Endothelial cell of umbilical vein (primary cell): ENCODE data around the gene PGF. TPM values are rescaled to one million over a fixed set of nuclear protein-coding genes. Genes with fewer than 3 reads are reported as not detected.

ENCODE experiments used
- BruUV-seq: library from RNA; stranded (reverse); fragments of 400-500 nt; replicated peaks from 2 replicates; lab custom pipeline; 2021; lab: Mats Ljungman, UMichigan
- CTCF ChIA-PET: fragments of 300-600, 350-600 bp; sonication (Branson Sonifier 250); formaldehyde crosslinking; loops from one replicate; lab custom pipeline; 2021; ENCODE audit warnings: antibody characterized with exemption, inconsistent platforms; lab: Charles Lee
- POLR2A ChIA-PET: fragments of 300-600, 350-600 bp; sonication (Branson Sonifier 250); formaldehyde crosslinking; loops from one replicate; lab custom pipeline; 2021; ENCODE audit warnings: antibody characterized with exemption, inconsistent platforms; lab: Charles Lee
- DNase-seq: peaks from one replicate; pipeline ENCODE4 v3.0.0-alpha.2; 2011; ENCODE audit warnings: low read depth, low spot score
- FAIRE-seq: peaks from 2 replicates; lab custom pipeline; 2011; peaks lifted over from hg19 to GRCh38; lab: Jason Lieb, UNC
- H2AFZ ChIP-seq: 2 replicates; pipeline ENCODE4 v1.6.0; 2012; ENCODE audit warnings: low read depth, low read length, control low read depth, inconsistent platforms
- H3K27ac ChIP-seq: 2 replicates; pipeline ENCODE4 v1.5.1; 2011; ENCODE audit warnings: low read depth, mild to moderate bottlenecking, control low read depth, low read length, moderate library complexity; ENCODE audit not compliant: insufficient read depth
- H3K27me3 ChIP-seq, 2 experiments: 2 replicates each; pipeline versions ENCODE4 v1.6.0 to v1.6.1; 2011; ENCODE audit warnings: low read length in 2 of 2, mixed read lengths in 1 of 2; ENCODE audit not compliant: control insufficient read depth in 2 of 2, insufficient read depth in 2 of 2
- H3K36me3 ChIP-seq, 2 experiments: 2 replicates in 1 of 2; 3 replicates in 1 of 2; pipeline ENCODE4 v1.5.1; 2011; ENCODE audit warnings: low read length in 2 of 2, mild to moderate bottlenecking in 1 of 2, moderate library complexity in 1 of 2; ENCODE audit not compliant: control insufficient read depth in 2 of 2, insufficient read depth in 2 of 2; ENCODE audit errors: extremely low read depth in 1 of 2
- H3K4me1 ChIP-seq: 3 replicates; pipeline ENCODE4 v1.5.1; 2011; ENCODE audit warnings: mild to moderate bottlenecking, low read length; ENCODE audit not compliant: control insufficient read depth, insufficient read depth; ENCODE audit errors: extremely low read depth
- H3K4me2 ChIP-seq: 2 replicates; pipeline ENCODE4 v1.6.1; 2011; ENCODE audit warnings: low read length, control low read depth, mixed read lengths; ENCODE audit not compliant: insufficient read depth
- H3K4me3 ChIP-seq, 3 experiments: fragments of 200-600 bp in 1 of 3; sonication (generic), shearing (Covaris generic) in 1 of 3; replicated peaks in 1 of 3; 2 replicates each; pipeline ENCODE4 v1.5.1; 2011 to 2016; ENCODE audit warnings: control low read depth in 3 of 3, low read length in 3 of 3, mild to moderate bottlenecking in 2 of 3, inconsistent platforms in 1 of 3, low read depth in 1 of 3, moderate library complexity in 1 of 3; ENCODE audit not compliant: insufficient read depth in 1 of 3
- H3K79me2 ChIP-seq: 2 replicates; pipeline ENCODE4 v1.6.0; 2012; ENCODE audit warnings: low read length, inconsistent platforms; ENCODE audit not compliant: control insufficient read depth, insufficient read depth
- H3K9ac ChIP-seq: replicated peaks from 2 replicates; pipeline ENCODE3; 2011; ENCODE audit warnings: low read length, control low read depth; ENCODE audit not compliant: insufficient read depth; ENCODE audit errors: extremely low read depth
- H3K9me1 ChIP-seq: replicated peaks from 3 replicates; pipeline ENCODE4 v1.6.0; 2011; ENCODE audit warnings: mild to moderate bottlenecking, low read length; ENCODE audit not compliant: control insufficient read depth, insufficient read depth; ENCODE audit errors: extremely low read depth
- H3K9me3 ChIP-seq: replicated peaks from 2 replicates; pipeline ENCODE4 v1.5.1; 2012; ENCODE audit warnings: low read length, inconsistent platforms; ENCODE audit not compliant: control insufficient read depth, insufficient read depth
- H4K20me1 ChIP-seq: replicated peaks from 2 replicates; pipeline ENCODE3; 2011; ENCODE audit warnings: mild to moderate bottlenecking, low read length; ENCODE audit not compliant: control insufficient read depth, insufficient read depth; ENCODE audit errors: extremely low read depth
- FOS ChIP-seq: IDR thresholded peaks from 2 replicates; pipeline ENCODE4 v1.6.1; 2011; ENCODE audit warnings: mild to moderate bottlenecking, low read length, moderate library complexity, borderline replicate concordance; ENCODE audit not compliant: insufficient read depth
- JUN ChIP-seq: IDR thresholded peaks from 2 replicates; pipeline ENCODE4 v1.6.1; 2011; ENCODE audit warnings: borderline replicate concordance, low read depth; ENCODE audit not compliant: insufficient read length, insufficient read depth
- POLR2A ChIP-seq: IDR thresholded peaks from 2 replicates; pipeline ENCODE4 v1.6.1; 2012; ENCODE audit warnings: low read depth, mild to moderate bottlenecking, control low read depth, low read length
- POLR2AphosphoS5 ChIP-seq: IDR thresholded peaks from 2 replicates; pipeline ENCODE4 v1.6.1; 2012; ENCODE audit warnings: low read depth, mild to moderate bottlenecking, control low read depth, low read length, moderate library complexity; ENCODE audit not compliant: insufficient read depth
- dilution Hi-C: fragments of 300-500 bp; cut with MboI; formaldehyde crosslinking; loops from one replicate; pipeline ENCODE4 v1.15.0; 2019; ENCODE audit warnings: low sequenced_read_pairs; ENCODE audit not compliant: extremely low pct_ligation_motif_present
- intact Hi-C: fragments of 100-400 bp; cut with micrococcal nuclease; formaldehyde crosslinking; loops from one replicate; pipeline ENCODE4 v1.10.0; 2022
- polyA plus RNA-seq, 4 experiments: library from polyadenylated mRNA; depleted of rRNA in 3 of 4; stranded (reverse) in 3 of 4; unstranded in 1 of 4; fragments of >200 nt; gene quantifications; 2 replicates each; pipeline versions ENCODE4 v1.2.1 to v1.2.3, GENCODE V29; 2011 to 2012; ENCODE audit warnings: missing spikeins in 1 of 4
- total RNA-seq: library from RNA; stranded (reverse); gene quantifications from 2 replicates; pipeline ENCODE4 v1.2.3, GENCODE V29; 2021
- TF ChIP-seq, protein P1 (sequence below): IDR thresholded peaks from 2 replicates; pipeline ENCODE4 v1.6.1; 2011; ENCODE audit not compliant: insufficient read depth, insufficient read length

PGF gene
- total and polyA plus RNA-seq, 2 donors (not counting 3 experiments of a cell fraction or from before 2014, with no cell fraction given), result 89.0 to 206 TPM

DNA sequence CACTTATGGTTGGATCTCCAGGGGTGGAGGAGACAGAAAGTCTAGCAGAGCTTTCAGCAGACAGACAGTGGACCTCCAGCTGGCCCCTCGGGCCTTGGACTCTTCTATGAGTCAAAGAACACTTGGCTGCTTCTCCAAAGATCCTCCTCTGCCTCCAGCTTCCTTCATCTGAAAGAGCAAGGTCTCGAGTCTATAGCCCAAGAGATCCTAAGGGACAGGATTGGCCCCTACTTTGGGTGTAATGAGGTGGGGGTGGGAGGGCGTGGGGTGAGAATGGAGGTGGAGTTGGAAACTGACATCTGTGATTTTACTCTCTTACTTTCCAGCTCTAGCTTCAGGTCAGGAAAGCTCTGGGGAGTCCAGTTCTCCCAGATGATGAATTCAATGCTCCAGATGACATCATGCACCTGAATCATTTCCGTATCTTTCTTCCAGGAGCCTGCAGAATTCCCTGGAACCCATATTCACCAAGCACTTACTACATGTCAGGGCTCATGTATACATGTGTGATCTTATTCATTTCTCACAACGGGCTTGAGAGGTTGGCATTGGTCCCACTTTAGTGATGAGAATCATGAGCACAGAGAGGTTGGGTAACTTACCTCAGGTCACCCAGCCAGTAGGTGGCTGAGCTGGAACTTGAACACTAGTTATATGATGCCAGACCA lies 10.2 kb upstream of the PGF start:
- TSS peak; percentile 75 for BruUV-seq
- Histone ChIP-seq H4K20me1 (no peaks in the 10 kb centered on the region), H3K27me3 (no peaks in the 10 kb centered on the region), H3K9me1 (no peaks in the 10 kb centered on the region), H3K9ac (peak overlapping the region; percentile 36), H3K79me2 (no peaks in the 10 kb centered on the region), H3K4me1 (peaks cover 22% of the 10 kb centered on the region), H3K4me3 (no peak overlapping the region), H3K36me3 (no peaks in the 10 kb centered on the region), H3K9me3 (no peaks in the 10 kb centered on the region), H3K4me2 (peak overlapping the region; percentile 2), H2AFZ (no peak overlapping the region), H3K27ac (peak overlapping the region; percentile 86)
- peak; percentile 89 for FAIRE-seq
- ChIA-PET POLR2A (interaction anchor here (2.1 to 2.5 kb wide), 2 partner anchors 11 to 15 kb away, joined by 7 to 20 read pairs; partner anchors contain the start of gene PGF), CTCF (interaction anchor here (0.7 to 2.7 kb wide), 11 partner anchors 9 to 123 kb away, joined by 3 to 15 read pairs (median 4); partner anchors contain the start of gene PGF)
- DNase-seq, result peak; percentile 56
- dilution Hi-C loops, result no loop called here
- intact Hi-C loops, result loop anchor here (1.0 kb wide), 4 partner anchors 8 to 37 kb away; partner anchors contain the start of genes EIF2B2 and PGF
- no peak for TF ChIP-seq POLR2A
- peak; percentile 80 for TF ChIP-seq JUN
- TF ChIP-seq FOS, result peak; percentile 39
- TF ChIP-seq POLR2AphosphoS5, result peak; percentile 26
- TF ChIP-seq, protein P1, sequence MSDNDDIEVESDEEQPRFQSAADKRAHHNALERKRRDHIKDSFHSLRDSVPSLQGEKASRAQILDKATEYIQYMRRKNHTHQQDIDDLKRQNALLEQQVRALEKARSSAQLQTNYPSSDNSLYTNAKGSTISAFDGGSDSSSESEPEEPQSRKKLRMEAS, result no peak
